ENCODE results near the gene ADAM12.

DNA sequence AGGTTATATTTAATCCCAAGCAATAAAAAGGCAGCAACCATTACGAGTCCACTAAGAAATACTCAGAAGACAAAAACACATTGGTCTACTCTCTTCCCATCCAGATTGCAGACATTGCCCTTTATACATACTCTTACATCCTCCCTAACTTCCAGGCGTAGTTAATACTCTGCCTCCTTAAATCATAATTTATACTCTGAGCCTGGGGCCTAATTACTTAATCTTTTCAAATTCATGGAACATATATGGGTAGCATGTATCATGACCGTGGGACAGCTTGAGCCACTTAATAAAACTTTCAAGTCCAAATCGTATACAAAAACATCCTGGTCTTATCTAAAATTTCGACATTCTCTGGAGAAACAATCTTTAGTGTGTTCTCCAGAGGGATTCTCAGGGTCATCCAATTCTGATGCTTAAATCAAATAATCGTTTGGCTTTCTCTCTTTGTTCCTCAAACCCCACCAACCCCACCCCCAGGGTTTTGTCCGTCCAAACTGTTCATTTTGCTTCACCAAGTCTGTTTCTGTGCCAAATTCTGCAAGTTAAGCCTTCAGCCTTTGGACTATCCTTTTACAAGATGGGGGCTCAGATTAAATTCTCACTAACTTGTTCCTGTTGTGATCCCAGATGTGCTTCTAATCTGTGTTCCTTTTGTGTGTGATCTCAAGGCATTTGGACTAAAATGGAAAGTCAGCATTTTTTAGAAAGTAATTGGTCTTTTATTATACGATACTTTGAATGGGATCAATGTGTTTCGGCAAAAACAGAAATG is 86.4 kb downstream of the ADAM12 start:
- TF ChIP-seq CTCF (IDR thresholded peaks at IDR 0.05; ENCODE audit: low read length) (no peak), EZH2 (optimal IDR thresholded peaks at IDR 0.05; ENCODE audit: low read depth, low read length) (no peak)
